Ovary (tissue), 9 donors: ENCODE measurements around the gene FAM229A. TPM values are rescaled to one million over a fixed set of nuclear protein-coding genes. Genes with fewer than 3 reads are reported as not detected.

ENCODE experiments used
- DNase-seq, 5 donors: peaks; one replicate each; pipeline ENCODE4 v3.0.0-alpha.2; 2019 to 2020
- H3K27ac ChIP-seq, 2 donors: fragments of 200-600 bp; one replicate each; pipeline versions ENCODE4 v1.5.1 to v1.8.0; 2019 to 2022
- H3K27me3 ChIP-seq: fragments of 200-600 bp; one replicate; pipeline ENCODE4 v1.8.0; 2022
- H3K36me3 ChIP-seq: fragments of 200-600 bp; sonication (generic); one replicate; pipeline ENCODE4 v1.5.1; 2019
- H3K4me1 ChIP-seq: one replicate; pipeline ENCODE4 v1.8.1; 2013; ENCODE audit warnings: mild to moderate bottlenecking, moderate library complexity; ENCODE audit not compliant: insufficient read depth
- H3K4me3 ChIP-seq: fragments of 200-600 bp; sonication (generic); one replicate; pipeline ENCODE4 v1.5.1; 2017
- H3K9me3 ChIP-seq, 2 donors: fragments of 200-600 bp in 1 of 2; sonication (generic) in 1 of 2; one replicate each; pipeline versions ENCODE4 v1.5.1 to v1.8.1; 2013 to 2019; ENCODE audit warnings: mild to moderate bottlenecking in 1 of 2, moderate library complexity in 1 of 2
- EP300 ChIP-seq: sonication (generic); formaldehyde crosslinking; IDR thresholded peaks from one replicate; pipeline ENCODE4 v1.6.1; 2017; ENCODE audit warnings: antibody characterized with exemption
- POLR2A ChIP-seq: fragments of 450-650 bp; IDR thresholded peaks from one replicate; pipeline ENCODE4 v1.6.1; 2017; ENCODE audit warnings: antibody characterized with exemption, mild to moderate bottlenecking, moderate library complexity
- WGBS, 3 donors: extraction: QIAGEN DNeasy Blood & Tissue Kit in 1 of 3; methylation state at CpG; one replicate each; pipeline versions ENCODE4 v1.1.5 to v1.1.7; 2013 to 2017; 5-methylcytosine and 5-hydroxymethylcytosine counted together
- intact Hi-C, 4 donors: fragments of 100-400 bp; cut with DNase I; formaldehyde crosslinking; loops; one replicate each; pipeline versions ENCODE4 v1.11.0 to v1.15.1; 2022 to 2023
- polyA plus RNA-seq, 2 donors: library from polyadenylated mRNA; stranded (reverse); fragments of 200-250 nt in 1 of 2; fragments of 350-450 nt in 1 of 2; fragmentation: Illumina TruSeq in 1 of 2; extraction: RNeasy Lipid Tissue Mini Kit (QIAGEN cat#74804) in 1 of 2; gene quantifications; one replicate each; pipeline ENCODE4 v1.2.3, GENCODE V29; 2013 to 2014
- total RNA-seq, 7 donors: library from RNA; depleted of rRNA in 2 of 7; stranded (reverse); fragments of >200 nt in 2 of 7; fragmentation: NEBNext Ultra II Directional in 3 of 7; extraction: Animal tissue kit (Norgen Biotek cat#: 25700) in 3 of 7; gene quantifications; one replicate each; pipeline versions ENCODE4 v1.1.0 to v1.2.4, GENCODE V29; 2016 to 2023
- TF ChIP-seq, protein P1 (sequence below), 3 donors: fragments of 450-650 bp in 2 of 3; fragments of 200-600 bp in 1 of 3; IDR thresholded peaks; one replicate each; pipeline versions ENCODE4 v1.5.1 to v1.8.0; 2016 to 2022; ENCODE audit warnings: antibody characterized with exemption in 3 of 3, mild to moderate bottlenecking in 1 of 3
- donor health status: DM: no; HTN: no; CAD: no; lungs with moderate emphysema.
- donor health status: DM: no; HTN: no; CAD: no.
- donor health status: Bipolar disorder and iron deficiency.
- donor health status: DM: yes; HTN: yes; CAD: no.
- donor health status: DM: no; HTN: no; CAD: no.
- donor health status: DM: yes; HTN: yes; CAD: no.

Gene FAM229A
- total and polyA plus RNA-seq, 9 donors = 3.0 to 27.0 (median 14.0) TPM

- H3K27me3 ChIP-seq = no peaks in the 10 kb centered on the region
- DNase-seq = no peak
- 91 to 94% (median 92%) methylated on average over 13 of the region's 13 CpGs for WGBS, 3 donors
- H3K36me3 ChIP-seq = no peaks in the 10 kb centered on the region
- intact Hi-C loops = no loop called here
- TF ChIP-seq POLR2A (no peak), EP300 (no peak)
- TF ChIP-seq, protein P1, sequence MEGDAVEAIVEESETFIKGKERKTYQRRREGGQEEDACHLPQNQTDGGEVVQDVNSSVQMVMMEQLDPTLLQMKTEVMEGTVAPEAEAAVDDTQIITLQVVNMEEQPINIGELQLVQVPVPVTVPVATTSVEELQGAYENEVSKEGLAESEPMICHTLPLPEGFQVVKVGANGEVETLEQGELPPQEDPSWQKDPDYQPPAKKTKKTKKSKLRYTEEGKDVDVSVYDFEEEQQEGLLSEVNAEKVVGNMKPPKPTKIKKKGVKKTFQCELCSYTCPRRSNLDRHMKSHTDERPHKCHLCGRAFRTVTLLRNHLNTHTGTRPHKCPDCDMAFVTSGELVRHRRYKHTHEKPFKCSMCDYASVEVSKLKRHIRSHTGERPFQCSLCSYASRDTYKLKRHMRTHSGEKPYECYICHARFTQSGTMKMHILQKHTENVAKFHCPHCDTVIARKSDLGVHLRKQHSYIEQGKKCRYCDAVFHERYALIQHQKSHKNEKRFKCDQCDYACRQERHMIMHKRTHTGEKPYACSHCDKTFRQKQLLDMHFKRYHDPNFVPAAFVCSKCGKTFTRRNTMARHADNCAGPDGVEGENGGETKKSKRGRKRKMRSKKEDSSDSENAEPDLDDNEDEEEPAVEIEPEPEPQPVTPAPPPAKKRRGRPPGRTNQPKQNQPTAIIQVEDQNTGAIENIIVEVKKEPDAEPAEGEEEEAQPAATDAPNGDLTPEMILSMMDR (IDR thresholded peaks at IDR 0.05) = no peak
- peaks cover 7% of the 10 kb centered on the region for H3K4me1 ChIP-seq
- no peaks in the 10 kb centered on the region for H3K9me3 ChIP-seq
- H3K4me3 ChIP-seq = no peak overlapping the region
- H3K27ac ChIP-seq = no peak overlapping the region
Observed at GRCh38 chr1:32386676-32387392, 24.5 kb upstream of the FAM229A start.

DNA sequence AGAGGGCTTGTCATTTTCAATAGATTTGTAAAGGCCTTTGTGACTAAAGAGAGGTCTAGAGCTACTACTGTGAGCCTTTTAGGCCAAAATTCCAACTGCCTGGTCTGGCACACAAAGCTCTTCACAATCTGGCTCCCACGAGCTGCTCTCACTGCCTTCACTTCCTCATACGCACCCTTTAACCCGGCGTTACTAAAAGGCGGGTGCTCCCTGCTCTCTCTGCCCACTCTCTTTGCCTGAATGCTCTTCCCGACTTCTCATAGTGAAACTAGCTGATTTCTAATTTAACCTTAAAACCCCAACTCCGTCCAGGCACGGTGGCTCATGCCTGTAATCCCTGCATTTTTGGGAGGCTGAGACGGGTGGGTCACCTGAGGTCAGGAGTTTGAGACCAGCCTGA, 17.8 kb upstream of the FAM229A start:
- no peaks in the 10 kb centered on the region for H3K36me3 ChIP-seq
- WGBS, 3 donors = 88 to 92% (median 91%) methylated on average over 9 of the region's 9 CpGs
- H3K27ac ChIP-seq = no peak overlapping the region

GRCh38 chr1:32377541-32378220, 15.4 kb upstream of the FAM229A start:
- no peaks in the 10 kb centered on the region for H3K36me3 ChIP-seq

More for the DNA sequence above, 17.8 kb upstream of the FAM229A start:
- intact Hi-C loops = no loop called here
- H3K9me3 ChIP-seq = no peaks in the 10 kb centered on the region
- H3K4me1 ChIP-seq = no peaks in the 10 kb centered on the region
- TF ChIP-seq POLR2A (no peak), EP300 (no peak)
- TF ChIP-seq, protein P1 (IDR thresholded peaks at IDR 0.05) = no peak
- no peak for DNase-seq
- H3K27me3 ChIP-seq = no peaks in the 10 kb centered on the region
- no peak overlapping the region for H3K4me3 ChIP-seq

GRCh38 chr1:32376199-32376598, 13.9 kb upstream of the FAM229A start:
- Histone ChIP-seq H3K9me3 (no peaks in the 10 kb centered on the region), H3K4me1 (no peaks in the 10 kb centered on the region), H3K36me3 (no peaks in the 10 kb centered on the region), H3K4me3 (no peak overlapping the region), H3K27me3 (no peaks in the 10 kb centered on the region), H3K27ac (no peak overlapping the region)
- WGBS, 3 donors = 88 to 92% (median 90%) methylated on average over 11 of the region's 11 CpGs
- no peak for DNase-seq
- no peak for TF ChIP-seq EP300
- TF ChIP-seq, protein P1 (IDR thresholded peaks at IDR 0.05) = no peak
- TF ChIP-seq POLR2A = no peak
- intact Hi-C loops = no loop called here

More at GRCh38 chr1:32377541-32378220, 15.4 kb upstream of the FAM229A start:
- WGBS, 3 donors = 83 to 91% (median 85%) methylated on average over 12 of the region's 12 CpGs
- no peaks in the 10 kb centered on the region for H3K9me3 ChIP-seq
- no peaks in the 10 kb centered on the region for H3K27me3 ChIP-seq
- DNase-seq = no peak
- H3K4me3 ChIP-seq = no peak overlapping the region
- no peaks in the 10 kb centered on the region for H3K4me1 ChIP-seq
- intact Hi-C loops = no loop called here
- TF ChIP-seq EP300 (no peak), POLR2A (no peak)
- TF ChIP-seq, protein P1 (IDR thresholded peaks at IDR 0.05) = no peak
- H3K27ac ChIP-seq = no peak overlapping the region
